WI38 (cell line): ENCODE data around the gene DENND2D.

Experiments used
- H3K4me3 ChIP-seq: 2 replicates; pipeline ENCODE4 v1.5.1; 2011; ENCODE audit warnings: low read depth, mild to moderate bottlenecking, control low read depth, low read length
- TF ChIP-seq, protein P1 (sequence below): IDR thresholded peaks from 2 replicates; pipeline ENCODE4 v1.5.1; 2012; ENCODE audit warnings: low read depth, mild to moderate bottlenecking, control low read depth, low read length

The DENND2D gene

DNA sequence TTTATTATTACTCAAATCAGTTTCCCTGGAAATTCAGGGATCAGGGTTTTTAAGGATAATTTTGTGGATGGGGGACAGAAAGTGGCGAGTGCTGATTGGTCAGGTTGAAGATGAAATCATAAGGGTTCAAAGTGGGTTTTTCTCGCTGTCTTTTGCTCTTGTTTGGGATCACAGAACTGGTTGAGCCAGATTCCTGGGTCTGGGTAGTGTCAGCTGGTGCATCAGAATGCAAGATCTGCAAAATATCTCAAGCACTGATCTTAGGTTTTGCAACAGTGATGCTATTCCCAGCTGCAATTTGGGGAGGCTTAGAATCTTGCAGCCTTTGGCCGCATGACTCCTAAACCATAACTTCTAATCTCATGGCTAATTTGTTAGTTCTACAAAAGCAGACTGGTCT is 36.4 kb upstream of the DENND2D start:
- H3K4me3 ChIP-seq: no peak overlapping the region
- TF ChIP-seq, protein P1, sequence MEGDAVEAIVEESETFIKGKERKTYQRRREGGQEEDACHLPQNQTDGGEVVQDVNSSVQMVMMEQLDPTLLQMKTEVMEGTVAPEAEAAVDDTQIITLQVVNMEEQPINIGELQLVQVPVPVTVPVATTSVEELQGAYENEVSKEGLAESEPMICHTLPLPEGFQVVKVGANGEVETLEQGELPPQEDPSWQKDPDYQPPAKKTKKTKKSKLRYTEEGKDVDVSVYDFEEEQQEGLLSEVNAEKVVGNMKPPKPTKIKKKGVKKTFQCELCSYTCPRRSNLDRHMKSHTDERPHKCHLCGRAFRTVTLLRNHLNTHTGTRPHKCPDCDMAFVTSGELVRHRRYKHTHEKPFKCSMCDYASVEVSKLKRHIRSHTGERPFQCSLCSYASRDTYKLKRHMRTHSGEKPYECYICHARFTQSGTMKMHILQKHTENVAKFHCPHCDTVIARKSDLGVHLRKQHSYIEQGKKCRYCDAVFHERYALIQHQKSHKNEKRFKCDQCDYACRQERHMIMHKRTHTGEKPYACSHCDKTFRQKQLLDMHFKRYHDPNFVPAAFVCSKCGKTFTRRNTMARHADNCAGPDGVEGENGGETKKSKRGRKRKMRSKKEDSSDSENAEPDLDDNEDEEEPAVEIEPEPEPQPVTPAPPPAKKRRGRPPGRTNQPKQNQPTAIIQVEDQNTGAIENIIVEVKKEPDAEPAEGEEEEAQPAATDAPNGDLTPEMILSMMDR: no peak

DNA sequence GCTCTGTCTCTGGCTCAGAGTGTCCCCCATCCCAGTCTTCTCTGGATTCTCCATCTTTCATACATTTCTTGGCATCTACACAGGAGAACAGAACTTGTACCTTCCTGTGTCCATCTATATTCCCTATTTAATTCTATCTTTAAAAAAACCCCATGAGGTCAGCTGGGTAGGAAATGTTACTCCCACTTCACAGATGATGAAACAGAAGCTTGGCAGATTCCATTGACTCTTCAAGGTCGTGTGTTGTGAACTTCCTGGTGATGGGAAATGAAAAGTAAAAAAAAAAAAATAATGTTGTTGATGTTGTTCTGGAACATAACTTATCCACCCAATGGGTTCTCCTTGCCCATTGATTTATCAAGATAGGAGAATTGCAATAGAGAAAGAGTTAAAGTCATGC is 35.9 kb upstream of the DENND2D start:
- TF ChIP-seq, protein P1: no peak
- no peak overlapping the region for H3K4me3 ChIP-seq

DNA sequence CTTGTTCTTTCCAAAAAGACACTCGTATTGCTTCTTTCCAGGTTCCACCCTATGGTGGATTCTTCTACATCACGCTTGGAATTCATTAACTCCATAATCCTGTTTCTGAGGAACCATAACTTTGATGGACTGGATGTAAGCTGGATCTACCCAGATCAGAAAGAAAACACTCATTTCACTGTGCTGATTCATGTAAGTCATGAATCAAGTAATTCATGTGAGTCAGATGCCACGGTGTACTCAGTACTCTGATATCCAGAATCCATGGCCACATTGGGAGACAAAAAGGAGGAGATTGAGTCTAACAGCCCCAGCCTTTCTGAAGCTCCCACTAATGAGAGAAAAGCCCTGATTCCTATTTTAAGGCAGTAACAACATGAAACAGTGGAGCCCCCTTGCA is 34.4 kb upstream of the DENND2D start:
- TF ChIP-seq, protein P1: no peak
- H3K4me3 ChIP-seq: no peak overlapping the region

DNA sequence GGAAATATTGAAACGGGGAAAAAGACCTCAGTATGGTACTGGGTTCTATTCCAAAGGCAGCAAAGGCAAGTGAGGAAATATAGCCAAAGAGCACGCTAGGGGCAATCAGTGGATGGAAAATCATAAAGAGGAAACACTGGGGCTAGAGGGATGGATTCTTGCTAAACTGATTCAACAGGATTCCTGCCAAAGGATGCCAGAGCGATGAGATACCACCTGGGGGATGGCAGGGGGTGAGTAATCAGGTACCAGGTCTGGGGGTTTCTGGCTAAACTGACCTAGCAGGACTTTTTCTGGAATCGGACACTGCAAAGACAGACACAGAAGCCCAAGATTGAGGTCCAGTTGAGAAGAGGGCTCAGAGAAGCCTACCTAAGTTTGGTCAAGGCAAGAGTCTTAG is 33.8 kb upstream of the DENND2D start:
- no peak overlapping the region for H3K4me3 ChIP-seq
- TF ChIP-seq, protein P1: no peak

DNA sequence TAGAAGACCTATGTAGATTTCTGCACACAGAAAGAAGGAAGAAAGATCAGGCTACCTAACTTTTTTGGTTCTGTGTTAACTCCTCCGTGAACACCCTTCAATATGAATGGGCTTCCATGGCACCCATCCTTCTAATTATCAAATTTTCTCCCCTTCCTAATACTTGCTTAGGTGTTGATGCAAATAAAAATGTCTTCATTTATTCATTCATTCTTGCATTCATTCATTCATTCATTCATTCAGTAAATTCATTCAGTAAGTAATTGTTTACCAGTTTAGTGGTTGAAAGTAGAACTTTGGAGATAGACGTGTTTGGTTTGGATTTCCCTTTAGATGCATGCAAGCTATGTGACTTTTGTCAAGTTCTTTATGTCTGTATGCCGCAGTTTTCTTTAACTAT is 31.7 kb upstream of the DENND2D start:
- TF ChIP-seq, protein P1: no peak
- no peak overlapping the region for H3K4me3 ChIP-seq

DNA sequence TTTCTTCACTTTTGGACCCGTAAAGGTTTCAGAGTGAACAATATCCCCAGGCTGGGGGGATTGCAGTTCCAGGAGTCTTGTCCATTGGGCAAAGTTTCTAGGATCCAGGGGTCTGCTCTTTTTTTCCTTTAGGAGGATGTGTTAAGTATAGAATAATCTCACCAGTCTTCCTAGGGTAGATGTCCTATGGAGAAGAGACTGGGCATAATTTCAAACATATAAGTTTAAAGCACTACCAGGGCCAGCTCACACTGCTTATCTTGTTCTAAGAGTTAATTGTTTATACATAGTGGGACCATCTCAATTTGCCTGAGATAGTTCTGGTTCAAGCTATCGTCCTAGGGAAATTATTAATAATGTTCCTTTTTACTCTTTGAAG is 28.3 kb upstream of the DENND2D start:
- H3K4me3 ChIP-seq: no peak overlapping the region
- TF ChIP-seq, protein P1: no peak

DNA sequence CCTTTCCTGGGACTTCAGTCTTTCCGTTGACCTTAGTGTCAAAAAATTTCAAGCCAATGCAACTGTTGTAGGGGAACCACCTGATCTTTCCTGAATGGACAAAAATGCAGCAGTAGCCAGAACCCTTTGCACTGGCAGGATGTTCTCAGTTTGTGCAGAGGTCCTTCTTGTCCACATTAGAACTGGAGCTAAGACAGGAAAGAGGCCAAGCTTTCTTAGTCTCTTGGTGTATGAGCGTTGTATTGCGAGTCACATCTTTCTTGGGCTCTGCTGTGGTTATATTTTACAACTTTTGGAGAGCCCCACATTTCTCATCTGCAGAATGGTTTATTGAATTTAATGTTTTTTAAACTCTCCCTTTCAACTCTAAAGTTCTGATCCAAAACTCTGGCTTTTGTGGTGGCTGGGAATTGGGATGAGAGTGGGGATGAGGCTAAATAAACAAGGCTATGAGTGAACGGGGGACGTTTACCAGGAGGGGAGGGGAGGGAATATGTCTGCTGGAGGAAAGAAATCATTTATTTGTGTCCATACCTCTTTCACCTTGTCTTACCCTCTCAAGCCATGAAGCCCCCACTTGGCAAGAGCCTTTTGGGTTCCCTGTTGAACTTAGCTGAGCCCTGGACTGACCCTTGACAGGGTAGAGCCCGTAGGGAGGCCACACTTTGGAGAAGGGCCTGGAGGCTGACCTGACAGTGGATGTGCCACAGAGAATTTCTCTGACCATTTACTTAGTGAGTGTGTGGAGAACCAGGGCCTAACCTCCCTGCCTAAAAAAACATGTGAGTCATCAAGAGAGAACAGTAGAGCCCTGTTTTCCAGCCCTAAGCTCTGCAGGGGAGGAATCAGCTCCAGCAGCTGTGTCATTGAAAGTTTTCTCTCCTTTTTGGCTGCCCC is 27.7 kb upstream of the DENND2D start:
- TF ChIP-seq, protein P1: no peak
- H3K4me3 ChIP-seq: no peak overlapping the region
